GM12891 (cell line): ENCODE results near the gene NBL1.

Experiments
- DNase-seq: peaks from one replicate; pipeline ENCODE4 v3.0.0; 2011; ENCODE audit warnings: low spot score; ENCODE audit not compliant: insufficient read length
- FAIRE-seq: peaks from 2 replicates; lab custom pipeline; 2011; peaks lifted over from hg19 to GRCh38; lab: Jason Lieb, UNC
- PAX5 ChIP-seq: IDR thresholded peaks from 2 replicates; pipeline ENCODE4 v1.6.1; 2011; ENCODE audit warnings: low read length, moderate library complexity, mild to moderate bottlenecking; ENCODE audit not compliant: insufficient read depth, severe bottlenecking
- POLR2A ChIP-seq: IDR thresholded peaks from 2 replicates; pipeline ENCODE4 v1.6.1; 2011; ENCODE audit warnings: low read depth, low read length, control low read depth
- POLR2AphosphoS5 ChIP-seq: IDR thresholded peaks from 2 replicates; pipeline ENCODE4 v1.6.1; 2011; ENCODE audit warnings: low read depth, low read length, control low read depth
- POU2F2 ChIP-seq: IDR thresholded peaks from 2 replicates; pipeline ENCODE4 v1.6.1; 2011; ENCODE audit warnings: low read depth, mild to moderate bottlenecking, control low read depth, low read length, moderate library complexity
- SPI1 ChIP-seq: IDR thresholded peaks from 2 replicates; pipeline ENCODE4 v1.6.1; 2011; ENCODE audit warnings: low read depth, low read length, control low read depth
- TAF1 ChIP-seq: IDR thresholded peaks from 2 replicates; pipeline ENCODE4 v1.6.1; 2011; ENCODE audit warnings: low read depth, low read length, control low read depth

Gene NBL1

DNA sequence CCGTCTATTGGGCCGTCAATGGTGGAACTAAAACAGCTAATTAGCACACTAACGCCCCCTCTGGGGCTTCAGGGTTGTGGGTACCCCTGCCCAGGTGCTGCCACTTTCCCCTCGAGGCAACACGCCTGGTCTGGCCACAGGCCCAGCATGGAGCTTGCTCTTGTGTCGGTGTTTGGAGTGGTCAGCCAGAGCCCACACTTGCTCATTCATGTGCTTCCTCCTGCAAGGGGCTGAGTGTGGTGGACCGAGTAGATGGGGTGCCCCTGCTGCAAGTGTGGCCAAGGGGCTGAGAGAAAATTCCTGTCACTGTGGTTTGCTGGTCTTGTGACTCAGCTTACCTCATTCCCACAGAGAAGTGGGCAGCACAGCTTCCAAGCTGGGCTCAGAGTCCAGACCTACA, 46.2 kb downstream of the NBL1 start:
- DNase-seq (no peak), FAIRE-seq (no peak)
- TF ChIP-seq TAF1 (no peak), POU2F2 (no peak), POLR2A (no peak), POLR2AphosphoS5 (no peak), SPI1 (no peak), PAX5 (no peak)

GRCh38 chr1:19694298-19694697, 50.2 kb downstream of the NBL1 start:
- DNase-seq: no peak
- FAIRE-seq: no peak
- TF ChIP-seq PAX5 (no peak), TAF1 (no peak), POLR2AphosphoS5 (no peak), POLR2A (no peak), SPI1 (no peak), POU2F2 (no peak)

DNA sequence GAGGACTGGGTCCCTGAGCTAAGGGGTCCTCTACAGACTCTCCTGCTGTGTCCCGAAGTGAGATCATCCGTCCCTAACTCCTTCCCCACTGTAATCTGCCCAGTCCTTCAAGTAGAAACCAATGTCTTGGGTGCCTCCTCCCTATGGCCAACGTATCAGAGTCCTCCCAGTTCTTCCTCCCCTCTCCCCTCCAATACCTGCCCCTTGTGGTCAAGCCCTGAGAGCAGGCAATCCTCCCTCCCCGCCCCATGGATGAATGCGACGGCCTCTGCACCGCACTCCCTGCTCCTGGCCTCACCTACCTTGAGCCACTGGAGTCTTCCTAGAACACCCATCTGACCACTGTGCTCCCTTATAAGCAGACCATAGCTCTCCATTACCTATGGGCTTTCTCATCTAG, 51.7 kb downstream of the NBL1 start:
- DNase-seq (no peak), FAIRE-seq (no peak)
- no peak for TF ChIP-seq PAX5
- TF ChIP-seq POLR2AphosphoS5: no peak
- no peak for TF ChIP-seq POLR2A
- TF ChIP-seq SPI1: no peak
- no peak for TF ChIP-seq POU2F2
- TF ChIP-seq TAF1: no peak

GRCh38 chr1:19696820-19697219, 52.7 kb downstream of the NBL1 start:
- TF ChIP-seq POLR2A (no peak), SPI1 (no peak), PAX5 (no peak), TAF1 (no peak), POLR2AphosphoS5 (no peak), POU2F2 (no peak)
- no peak for FAIRE-seq
- no peak for DNase-seq

- TF ChIP-seq SPI1: peak; percentile 94
- TF ChIP-seq TAF1: no peak
- no peak for DNase-seq
- peak; percentile 76 for FAIRE-seq
These were observed 54.1 kb downstream of the NBL1 start for GRCh38 chr1:19698181-19698580.

GRCh38 chr1:19700079-19700777, 56.1 kb downstream of the NBL1 start:
- no peak for FAIRE-seq

DNA sequence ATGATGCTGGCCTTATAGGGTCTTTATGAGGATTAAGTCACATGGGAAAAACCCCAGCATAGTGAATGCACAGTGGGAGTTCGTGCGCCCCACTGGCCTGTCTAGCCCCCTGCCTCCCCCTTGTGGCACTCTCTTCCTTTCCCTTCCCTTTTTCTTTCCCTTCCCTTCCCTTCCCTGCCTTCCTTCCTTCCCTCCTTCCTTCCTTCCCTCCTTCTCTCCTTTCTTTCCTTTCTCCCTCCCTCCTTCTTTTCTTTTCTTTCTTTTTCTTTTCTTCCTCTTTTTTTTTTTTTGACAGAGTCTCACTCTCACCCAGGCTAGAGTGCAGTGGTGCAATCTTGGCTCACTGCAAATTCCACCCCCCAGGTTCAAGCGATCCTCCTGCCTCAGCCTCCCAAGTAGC, 59.2 kb downstream of the NBL1 start:
- FAIRE-seq: no peak
- no peak for DNase-seq
- no peak for TF ChIP-seq SPI1
- no peak for TF ChIP-seq POU2F2

More at GRCh38 chr1:19700079-19700777, 56.1 kb downstream of the NBL1 start:
- no peak for DNase-seq
- no peak for TF ChIP-seq POLR2A
- no peak for TF ChIP-seq POU2F2
- TF ChIP-seq TAF1: no peak
- no peak for TF ChIP-seq POLR2AphosphoS5
- no peak for TF ChIP-seq PAX5
- no peak for TF ChIP-seq SPI1

GRCh38 chr1:19704247-19705113, 60.4 kb downstream of the NBL1 start:
- peak; percentile 59 for DNase-seq
- TF ChIP-seq PAX5 (no peak), POU2F2 (no peak), SPI1 (no peak), POLR2A (no peak)
- FAIRE-seq: peak; percentile 88

DNA sequence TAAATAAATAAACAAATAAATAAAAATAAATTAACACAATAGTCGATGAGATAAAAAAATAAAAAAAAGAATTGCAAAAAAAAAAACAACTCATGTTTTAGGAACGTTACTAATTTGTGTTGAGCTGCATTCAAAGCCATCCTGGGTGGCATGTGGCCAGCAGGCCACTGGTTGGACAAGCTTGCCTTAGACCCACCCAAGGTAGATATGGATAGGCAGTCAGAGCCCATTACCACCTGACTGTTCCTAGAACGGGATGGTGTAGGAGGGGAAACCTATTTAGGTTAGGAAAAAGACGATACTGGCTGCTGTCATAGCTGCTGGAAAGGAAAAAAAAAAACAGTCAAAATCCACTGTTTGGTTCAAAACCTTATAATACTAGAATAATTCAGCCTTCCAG, 61.4 kb downstream of the NBL1 start:
- no peak for TF ChIP-seq POLR2A
- TF ChIP-seq TAF1: no peak
- no peak for TF ChIP-seq SPI1
- no peak for TF ChIP-seq POU2F2
- no peak for TF ChIP-seq PAX5
- no peak for TF ChIP-seq POLR2AphosphoS5
- no peak for FAIRE-seq

DNA sequence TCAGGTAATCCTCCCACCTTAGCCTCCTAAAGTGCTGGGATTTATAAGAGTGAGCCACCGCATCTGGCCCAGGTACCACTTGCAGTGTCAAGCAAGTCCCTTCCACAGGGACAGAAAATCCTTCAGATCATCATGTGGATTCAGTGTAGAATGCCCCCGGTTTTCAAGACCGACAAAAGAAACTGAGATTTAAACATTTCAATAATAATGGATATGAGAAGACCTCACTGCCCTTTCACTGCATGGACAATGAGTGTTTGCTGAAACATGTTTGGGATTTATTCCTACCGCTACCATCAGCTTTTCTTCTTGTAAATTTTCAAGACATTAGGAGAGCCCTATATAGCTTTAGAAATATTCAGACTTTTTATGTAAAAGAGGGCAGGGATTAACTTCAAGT, 62.0 kb downstream of the NBL1 start:
- TF ChIP-seq POU2F2 (no peak), POLR2AphosphoS5 (no peak)
- no peak for FAIRE-seq
- no peak for DNase-seq

More for the DNA sequence above, 61.4 kb downstream of the NBL1 start:
- no peak for DNase-seq
